ENCODE data around the gene OSBPL5. TPM values are rescaled to one million over a fixed set of nuclear protein-coding genes. Genes with fewer than 3 reads are reported as not detected.
A peak's percentile ranks its signal among the peaks of the same experiment; 100 is the strongest.

Gene OSBPL5
- total RNA-seq, 3 donors from 2014 or later (not counting 1 experiment from before 2014, with no cell fraction given), result 375 to 522 (median 377) TPM

GRCh38 chr11:3046190-3046589, 118.9 kb downstream of the OSBPL5 start:
- ATAC-seq (no peak), DNase-seq (no peak)
- peaks cover 11 to 45% of the 10 kb centered on the region in 2 donors for H3K4me1 Mint-ChIP-seq
- Histone ChIP-seq H3K4me3 (ENCODE audit: low read length) (no peak overlapping the region), H3K9me3 (ENCODE audit: control insufficient read depth, insufficient read depth, low read length) (no peaks in the 10 kb centered on the region), H3K36me3 (ENCODE audit: control insufficient read depth, insufficient read depth, low read length) (peaks cover 15% of the 10 kb centered on the region), H3K4me1 (ENCODE audit: control insufficient read depth, insufficient read depth, low read length) (peaks cover 16% of the 10 kb centered on the region), H3K27me3 (ENCODE audit: control insufficient read depth, insufficient read depth, low read length) (no peaks in the 10 kb centered on the region), H3K27ac (ENCODE audit: low read length) (no peak overlapping the region)
- intact Hi-C loops (cut with micrococcal nuclease), result no loop called here
- no peaks in the 10 kb centered on the region for H3K36me3 Mint-ChIP-seq
- H3K27me3 Mint-ChIP-seq (ENCODE audit: low read depth in 2 of 2), result no peaks in the 10 kb centered on the region
- no peaks in the 10 kb centered on the region for H3K9me3 Mint-ChIP-seq
- H3K4me3 Mint-ChIP-seq, result no peak overlapping the region
- no peak for TF ChIP-seq CTCF (IDR thresholded peaks at IDR 0.05)
- H3K27ac Mint-ChIP-seq, result no peak overlapping the region
- 96% methylated on average over 12 of the region's 12 CpGs for WGBS (ENCODE audit: insufficient coverage)

DNA sequence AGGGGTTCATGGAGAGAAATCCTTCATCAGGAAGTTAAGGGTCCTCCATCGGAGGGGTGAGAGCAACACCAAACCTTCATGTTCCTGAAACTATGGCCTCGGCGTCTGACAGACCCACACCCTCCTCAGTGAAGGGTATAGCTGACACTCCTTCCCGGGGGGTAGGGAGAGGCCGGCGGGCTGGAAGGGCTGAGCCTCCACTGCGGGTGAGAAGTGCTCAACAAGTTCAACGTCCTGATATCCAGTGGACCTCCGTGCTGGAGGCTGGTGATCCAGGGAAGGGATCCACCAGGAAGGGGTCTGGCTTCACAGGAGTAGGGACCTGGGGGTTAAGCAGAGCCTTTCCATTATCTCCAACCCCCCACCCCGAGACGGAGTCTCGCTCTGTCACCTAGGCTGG, 120.2 kb downstream of the OSBPL5 start:
- Mint-ChIP-seq H3K27ac (no peak overlapping the region), H3K9me3 (no peaks in the 10 kb centered on the region), H3K27me3 (ENCODE audit: low read depth in 2 of 2) (no peaks in the 10 kb centered on the region), H3K4me1 (peaks cover 0 to 32% of the 10 kb centered on the region in 2 donors), H3K4me3 (no peak overlapping the region), H3K36me3 (no peaks in the 10 kb centered on the region)
- peaks cover 22% of the 10 kb centered on the region for H3K36me3 ChIP-seq (ENCODE audit: control insufficient read depth, insufficient read depth, low read length)
- H3K27ac ChIP-seq (ENCODE audit: low read length), result no peak overlapping the region
- peaks cover 10% of the 10 kb centered on the region for H3K4me1 ChIP-seq (ENCODE audit: control insufficient read depth, insufficient read depth, low read length)
- intact Hi-C loops (cut with micrococcal nuclease), result no loop called here
- H3K4me3 ChIP-seq (ENCODE audit: low read length), result no peak overlapping the region
- no peak for TF ChIP-seq CTCF (IDR thresholded peaks at IDR 0.05)
- ATAC-seq, result no peak
- no peak for DNase-seq
- 94% methylated on average over 12 of the region's 12 CpGs for WGBS (ENCODE audit: insufficient coverage)
- H3K27me3 ChIP-seq (ENCODE audit: control insufficient read depth, insufficient read depth, low read length), result no peaks in the 10 kb centered on the region
- no peaks in the 10 kb centered on the region for H3K9me3 ChIP-seq (ENCODE audit: control insufficient read depth, insufficient read depth, low read length)

- H3K4me1 ChIP-seq (ENCODE audit: control insufficient read depth, insufficient read depth, low read length), result peaks cover under 1% of the 10 kb centered on the region
- ATAC-seq (no peak), DNase-seq (no peak)
- no peak for TF ChIP-seq CTCF (IDR thresholded peaks at IDR 0.05)
- H3K4me3 ChIP-seq (ENCODE audit: low read length), result no peak overlapping the region
- intact Hi-C loops (cut with micrococcal nuclease), result no loop called here
- WGBS (ENCODE audit: insufficient coverage), result 95% methylated on average over 5 of the region's 6 CpGs
- no peaks in the 10 kb centered on the region for H3K9me3 ChIP-seq (ENCODE audit: control insufficient read depth, insufficient read depth, low read length)
- no peak overlapping the region for H3K27ac ChIP-seq (ENCODE audit: low read length)
- Mint-ChIP-seq H3K27ac (peak overlapping the region in 1 of 2 donors; percentile 58), H3K9me3 (no peaks in the 10 kb centered on the region), H3K27me3 (ENCODE audit: low read depth in 2 of 2) (no peaks in the 10 kb centered on the region), H3K4me1 (peaks cover 0 to 26% of the 10 kb centered on the region in 2 donors), H3K36me3 (no peaks in the 10 kb centered on the region), H3K4me3 (no peak overlapping the region)
- H3K36me3 ChIP-seq (ENCODE audit: control insufficient read depth, insufficient read depth, low read length), result peaks cover 31% of the 10 kb centered on the region
- H3K27me3 ChIP-seq (ENCODE audit: control insufficient read depth, insufficient read depth, low read length), result no peaks in the 10 kb centered on the region
Measured at GRCh38 chr11:3044004-3044403, 121.1 kb downstream of the OSBPL5 start.

GRCh38 chr11:3043315-3043871, 121.7 kb downstream of the OSBPL5 start:
- DNase-seq (no peak), ATAC-seq (no peak)
- no peak for TF ChIP-seq CTCF (IDR thresholded peaks at IDR 0.05)
- H3K36me3 Mint-ChIP-seq, result no peaks in the 10 kb centered on the region
- H3K4me1 Mint-ChIP-seq, result peaks cover 0 to 26% of the 10 kb centered on the region in 2 donors
- H3K27me3 Mint-ChIP-seq (ENCODE audit: low read depth in 2 of 2), result no peaks in the 10 kb centered on the region
- H3K27ac Mint-ChIP-seq, result peak overlapping the region in 1 of 2 donors; percentile 58
- Histone ChIP-seq H3K36me3 (ENCODE audit: control insufficient read depth, insufficient read depth, low read length) (peaks cover 36% of the 10 kb centered on the region), H3K4me3 (ENCODE audit: low read length) (no peak overlapping the region), H3K4me1 (ENCODE audit: control insufficient read depth, insufficient read depth, low read length) (peaks cover under 1% of the 10 kb centered on the region), H3K27ac (ENCODE audit: low read length) (no peak overlapping the region), H3K9me3 (ENCODE audit: control insufficient read depth, insufficient read depth, low read length) (no peaks in the 10 kb centered on the region), H3K27me3 (ENCODE audit: control insufficient read depth, insufficient read depth, low read length) (no peaks in the 10 kb centered on the region)
- no peaks in the 10 kb centered on the region for H3K9me3 Mint-ChIP-seq
- no peak overlapping the region for H3K4me3 Mint-ChIP-seq
- 97% methylated on average over 16 of the region's 16 CpGs for WGBS (ENCODE audit: insufficient coverage)
- intact Hi-C loops (cut with micrococcal nuclease), result no loop called here
